GM12891 (cell line): ENCODE results near the gene SIK3.

Experiments
- PAX5 ChIP-seq: IDR thresholded peaks from 2 replicates; pipeline ENCODE4 v1.6.1; 2011; ENCODE audit warnings: low read length, moderate library complexity, mild to moderate bottlenecking; ENCODE audit not compliant: insufficient read depth, severe bottlenecking
- POLR2A ChIP-seq: IDR thresholded peaks from 2 replicates; pipeline ENCODE4 v1.6.1; 2011; ENCODE audit warnings: low read depth, low read length, control low read depth
- POLR2AphosphoS5 ChIP-seq: IDR thresholded peaks from 2 replicates; pipeline ENCODE4 v1.6.1; 2011; ENCODE audit warnings: low read depth, low read length, control low read depth
- TAF1 ChIP-seq: IDR thresholded peaks from 2 replicates; pipeline ENCODE4 v1.6.1; 2011; ENCODE audit warnings: low read depth, low read length, control low read depth

- TF ChIP-seq POLR2A = no peak
- no peak for TF ChIP-seq TAF1
- no peak for TF ChIP-seq POLR2AphosphoS5
- TF ChIP-seq PAX5 = no peak
Measured at GRCh38 chr11:116984186-116984585, 114.0 kb downstream of the SIK3 start.
